ENCODE measurements around the gene TM2D3.

- TF ChIP-seq CTCF (IDR thresholded peaks at IDR 0.05) (no peak), POLR2A (IDR thresholded peaks at IDR 0.05; ENCODE audit: low read depth) (no peak), EP300 (IDR thresholded peaks at IDR 0.05) (no peak), POLR2AphosphoS5 (IDR thresholded peaks at IDR 0.05) (no peak)
Measured at GRCh38 chr15:101657171-101657570, 5.0 kb upstream of the TM2D3 start.

Measured in esophagus muscularis mucosa (tissue), 4 donors.